ENCODE data around the gene LMF2.

Gene LMF2

GRCh38 chr22:50474710-50475651 is 32.5 kb downstream of the LMF2 start, which contains the start of gene SBF1:
Gene SBF1 (minus strand): TSS chr22:50475035. CDS start chr22:50474840, 195 bp downstream.
- DNase-seq (ENCODE audit: low read depth), result peak; percentile 88
- peak within 1 kb of the TSS; percentile 59 for H3K4me3 ChIP-seq (ENCODE audit: low read depth, low read length)
- TF ChIP-seq POLR2A (IDR thresholded peaks at IDR 0.05; ENCODE audit: extremely low read depth, insufficient read length) (peak; percentile 49), MYC (IDR thresholded peaks at IDR 0.05; ENCODE audit: low read depth, low read length) (no peak)

- H3K4me3 ChIP-seq (ENCODE audit: low read depth, low read length), result peak overlapping the region; percentile 59
- peak; percentile 36 for DNase-seq (ENCODE audit: low read depth)
- TF ChIP-seq MYC (IDR thresholded peaks at IDR 0.05; ENCODE audit: low read depth, low read length), result no peak
- TF ChIP-seq POLR2A (IDR thresholded peaks at IDR 0.05; ENCODE audit: extremely low read depth, insufficient read length), result no peak
- TF ChIP-seq CTCF (IDR thresholded peaks at IDR 0.05; ENCODE audit: low read depth, low read length), result no peak
- TF ChIP-seq MAX (IDR thresholded peaks at IDR 0.05; ENCODE audit: low read depth, low read length), result no peak
These were observed 33.4 kb downstream of the LMF2 start for GRCh38 chr22:50473855-50474671.

- peak overlapping the region; percentile 59 for H3K4me3 ChIP-seq (ENCODE audit: low read depth, low read length)
- TF ChIP-seq POLR2A (IDR thresholded peaks at IDR 0.05; ENCODE audit: extremely low read depth, insufficient read length) (no peak), MAX (IDR thresholded peaks at IDR 0.05; ENCODE audit: low read depth, low read length) (no peak), CTCF (IDR thresholded peaks at IDR 0.05; ENCODE audit: low read depth, low read length) (peak; percentile 49), MYC (IDR thresholded peaks at IDR 0.05; ENCODE audit: low read depth, low read length) (no peak)
- peak; percentile 53 for DNase-seq (ENCODE audit: low read depth)
These were observed 34.4 kb downstream of the LMF2 start for GRCh38 chr22:50473088-50473487.

GRCh38 chr22:50471962-50472361 is 35.5 kb downstream of the LMF2 start:
- no peak for TF ChIP-seq MYC (IDR thresholded peaks at IDR 0.05; ENCODE audit: low read depth, low read length)
- no peak for TF ChIP-seq POLR2A (IDR thresholded peaks at IDR 0.05; ENCODE audit: extremely low read depth, insufficient read length)
- TF ChIP-seq CTCF (IDR thresholded peaks at IDR 0.05; ENCODE audit: low read depth, low read length), result no peak
- TF ChIP-seq MAX (IDR thresholded peaks at IDR 0.05; ENCODE audit: low read depth, low read length), result no peak

GRCh38 chr22:50471197-50471847 is 36.2 kb downstream of the LMF2 start:
- H3K4me3 ChIP-seq (ENCODE audit: low read depth, low read length), result no peak overlapping the region
- no peak for DNase-seq (ENCODE audit: low read depth)
- TF ChIP-seq POLR2A (IDR thresholded peaks at IDR 0.05; ENCODE audit: extremely low read depth, insufficient read length) (no peak), CTCF (IDR thresholded peaks at IDR 0.05; ENCODE audit: low read depth, low read length) (no peak), MYC (IDR thresholded peaks at IDR 0.05; ENCODE audit: low read depth, low read length) (no peak), MAX (IDR thresholded peaks at IDR 0.05; ENCODE audit: low read depth, low read length) (no peak)

More at GRCh38 chr22:50471962-50472361, 35.5 kb downstream of the LMF2 start:
- no peak for DNase-seq (ENCODE audit: low read depth)
- H3K4me3 ChIP-seq (ENCODE audit: low read depth, low read length), result no peak overlapping the region

Data from NB4 (cell line).